ENCODE data around the gene PDZD8. TPM values are rescaled to one million over a fixed set of nuclear protein-coding genes. Genes with fewer than 3 reads are reported as not detected.

Gene PDZD8
- polyA plus RNA-seq, 1 donor from 2014 or later, result 16.3 TPM

GRCh38 chr10:117390420-117390819 is 15.2 kb upstream of the PDZD8 start:
- no peaks in the 10 kb centered on the region for H3K36me3 ChIP-seq (ENCODE audit: insufficient read depth, low read length)
- no peaks in the 10 kb centered on the region for H3K27me3 ChIP-seq (ENCODE audit: insufficient read depth, low read depth, low read length)
- no peak overlapping the region for H2AFZ ChIP-seq (ENCODE audit: low read depth, low read length)
- no peak overlapping the region for H3K27ac ChIP-seq (ENCODE audit: low read length)
- TF ChIP-seq, protein P1, sequence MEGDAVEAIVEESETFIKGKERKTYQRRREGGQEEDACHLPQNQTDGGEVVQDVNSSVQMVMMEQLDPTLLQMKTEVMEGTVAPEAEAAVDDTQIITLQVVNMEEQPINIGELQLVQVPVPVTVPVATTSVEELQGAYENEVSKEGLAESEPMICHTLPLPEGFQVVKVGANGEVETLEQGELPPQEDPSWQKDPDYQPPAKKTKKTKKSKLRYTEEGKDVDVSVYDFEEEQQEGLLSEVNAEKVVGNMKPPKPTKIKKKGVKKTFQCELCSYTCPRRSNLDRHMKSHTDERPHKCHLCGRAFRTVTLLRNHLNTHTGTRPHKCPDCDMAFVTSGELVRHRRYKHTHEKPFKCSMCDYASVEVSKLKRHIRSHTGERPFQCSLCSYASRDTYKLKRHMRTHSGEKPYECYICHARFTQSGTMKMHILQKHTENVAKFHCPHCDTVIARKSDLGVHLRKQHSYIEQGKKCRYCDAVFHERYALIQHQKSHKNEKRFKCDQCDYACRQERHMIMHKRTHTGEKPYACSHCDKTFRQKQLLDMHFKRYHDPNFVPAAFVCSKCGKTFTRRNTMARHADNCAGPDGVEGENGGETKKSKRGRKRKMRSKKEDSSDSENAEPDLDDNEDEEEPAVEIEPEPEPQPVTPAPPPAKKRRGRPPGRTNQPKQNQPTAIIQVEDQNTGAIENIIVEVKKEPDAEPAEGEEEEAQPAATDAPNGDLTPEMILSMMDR (IDR thresholded peaks at IDR 0.05; ENCODE audit: poor library complexity, severe bottlenecking), result no peak
- TF ChIP-seq SMC3 (conservative IDR thresholded peaks at IDR 0.05; ENCODE audit: poor library complexity) (no peak), TAF1 (IDR thresholded peaks at IDR 0.05; ENCODE audit: low read depth) (no peak), RAD21 (conservative IDR thresholded peaks at IDR 0.05) (no peak), POLR2AphosphoS5 (IDR thresholded peaks at IDR 0.05) (no peak), EZH2 (IDR thresholded peaks at IDR 0.05; ENCODE audit: borderline replicate concordance, insufficient read depth, low read length, poor library complexity, severe bottlenecking) (no peak), MXI1 (conservative IDR thresholded peaks at IDR 0.05; ENCODE audit: poor library complexity, severe bottlenecking) (no peak), EP300 (conservative IDR thresholded peaks at IDR 0.05; ENCODE audit: poor library complexity, severe bottlenecking) (no peak)
- TF ChIP-seq, protein P2, sequence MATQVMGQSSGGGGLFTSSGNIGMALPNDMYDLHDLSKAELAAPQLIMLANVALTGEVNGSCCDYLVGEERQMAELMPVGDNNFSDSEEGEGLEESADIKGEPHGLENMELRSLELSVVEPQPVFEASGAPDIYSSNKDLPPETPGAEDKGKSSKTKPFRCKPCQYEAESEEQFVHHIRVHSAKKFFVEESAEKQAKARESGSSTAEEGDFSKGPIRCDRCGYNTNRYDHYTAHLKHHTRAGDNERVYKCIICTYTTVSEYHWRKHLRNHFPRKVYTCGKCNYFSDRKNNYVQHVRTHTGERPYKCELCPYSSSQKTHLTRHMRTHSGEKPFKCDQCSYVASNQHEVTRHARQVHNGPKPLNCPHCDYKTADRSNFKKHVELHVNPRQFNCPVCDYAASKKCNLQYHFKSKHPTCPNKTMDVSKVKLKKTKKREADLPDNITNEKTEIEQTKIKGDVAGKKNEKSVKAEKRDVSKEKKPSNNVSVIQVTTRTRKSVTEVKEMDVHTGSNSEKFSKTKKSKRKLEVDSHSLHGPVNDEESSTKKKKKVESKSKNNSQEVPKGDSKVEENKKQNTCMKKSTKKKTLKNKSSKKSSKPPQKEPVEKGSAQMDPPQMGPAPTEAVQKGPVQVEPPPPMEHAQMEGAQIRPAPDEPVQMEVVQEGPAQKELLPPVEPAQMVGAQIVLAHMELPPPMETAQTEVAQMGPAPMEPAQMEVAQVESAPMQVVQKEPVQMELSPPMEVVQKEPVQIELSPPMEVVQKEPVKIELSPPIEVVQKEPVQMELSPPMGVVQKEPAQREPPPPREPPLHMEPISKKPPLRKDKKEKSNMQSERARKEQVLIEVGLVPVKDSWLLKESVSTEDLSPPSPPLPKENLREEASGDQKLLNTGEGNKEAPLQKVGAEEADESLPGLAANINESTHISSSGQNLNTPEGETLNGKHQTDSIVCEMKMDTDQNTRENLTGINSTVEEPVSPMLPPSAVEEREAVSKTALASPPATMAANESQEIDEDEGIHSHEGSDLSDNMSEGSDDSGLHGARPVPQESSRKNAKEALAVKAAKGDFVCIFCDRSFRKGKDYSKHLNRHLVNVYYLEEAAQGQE (IDR thresholded peaks at IDR 0.05; ENCODE audit: borderline replicate concordance), result no peak
- no peak overlapping the region for H3K4me3 ChIP-seq (ENCODE audit: low read length)
- H3F3A ChIP-seq (ENCODE audit: insufficient read depth, low read length, poor library complexity, severe bottlenecking), result no peaks in the 10 kb centered on the region
- no peaks in the 10 kb centered on the region for H4K20me1 ChIP-seq (ENCODE audit: insufficient read depth)
- H3K79me2 ChIP-seq (replicated peaks; ENCODE audit: insufficient read depth, low read length), result no peaks in the 10 kb centered on the region
- no peaks in the 10 kb centered on the region for H3K9me3 ChIP-seq (ENCODE audit: low read length)
- no peak overlapping the region for H3K9ac ChIP-seq (ENCODE audit: low read length)
- H3K4me2 ChIP-seq (ENCODE audit: low read length), result no peak overlapping the region
- H3K9me2 ChIP-seq (ENCODE audit: insufficient read depth, low read length), result no peaks in the 10 kb centered on the region

- no peaks in the 10 kb centered on the region for H3F3A ChIP-seq (ENCODE audit: insufficient read depth, low read length, poor library complexity, severe bottlenecking)
- no peaks in the 10 kb centered on the region for H3K9me2 ChIP-seq (ENCODE audit: insufficient read depth, low read length)
- H3K79me2 ChIP-seq (replicated peaks; ENCODE audit: insufficient read depth, low read length), result no peaks in the 10 kb centered on the region
- H3K9ac ChIP-seq (ENCODE audit: low read length), result no peak overlapping the region
- no peaks in the 10 kb centered on the region for H3K36me3 ChIP-seq (ENCODE audit: insufficient read depth, low read length)
- H3K4me3 ChIP-seq (ENCODE audit: low read length), result no peak overlapping the region
- no peaks in the 10 kb centered on the region for H4K20me1 ChIP-seq (ENCODE audit: insufficient read depth)
- H3K27me3 ChIP-seq (ENCODE audit: insufficient read depth, low read depth, low read length), result no peaks in the 10 kb centered on the region
- no peak overlapping the region for H3K4me2 ChIP-seq (ENCODE audit: low read length)
- H3K27ac ChIP-seq (ENCODE audit: low read length), result no peak overlapping the region
- H2AFZ ChIP-seq (ENCODE audit: low read depth, low read length), result no peak overlapping the region
- TF ChIP-seq, protein P2 (IDR thresholded peaks at IDR 0.05; ENCODE audit: borderline replicate concordance), result no peak
- TF ChIP-seq SMC3 (conservative IDR thresholded peaks at IDR 0.05; ENCODE audit: poor library complexity), result no peak
- no peaks in the 10 kb centered on the region for H3K9me3 ChIP-seq (ENCODE audit: low read length)
Measured at GRCh38 chr10:117386805-117387204, 11.6 kb upstream of the PDZD8 start.
